ENCODE measurements around the gene CWF19L2.
"Not testable (repeated sequence)": the region's sequence is repeated elsewhere in the genome, so short reads cannot be mapped to it uniquely, and the experiment has no call there.

Gene CWF19L2

DNA sequence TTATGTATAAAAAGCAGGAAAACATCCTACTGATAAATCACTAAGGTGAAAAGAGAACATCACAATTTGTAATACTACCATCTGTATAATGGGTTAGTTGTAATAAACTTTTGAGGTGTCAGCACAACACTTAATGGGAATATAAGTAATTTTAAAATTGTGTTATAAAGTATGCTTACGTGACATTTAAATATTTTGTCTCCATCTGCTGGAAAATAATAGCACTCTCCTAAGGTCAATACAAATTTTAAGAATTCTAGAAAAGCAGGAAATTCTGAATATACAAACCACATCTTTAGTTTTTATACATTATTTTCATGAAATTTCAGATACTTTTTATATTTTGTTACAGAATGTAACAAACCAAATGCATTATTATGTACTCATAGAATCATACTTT lies 19.5 kb downstream of the CWF19L2 start:
- DNase-seq (ENCODE audit: low spot score): no peak

DNA sequence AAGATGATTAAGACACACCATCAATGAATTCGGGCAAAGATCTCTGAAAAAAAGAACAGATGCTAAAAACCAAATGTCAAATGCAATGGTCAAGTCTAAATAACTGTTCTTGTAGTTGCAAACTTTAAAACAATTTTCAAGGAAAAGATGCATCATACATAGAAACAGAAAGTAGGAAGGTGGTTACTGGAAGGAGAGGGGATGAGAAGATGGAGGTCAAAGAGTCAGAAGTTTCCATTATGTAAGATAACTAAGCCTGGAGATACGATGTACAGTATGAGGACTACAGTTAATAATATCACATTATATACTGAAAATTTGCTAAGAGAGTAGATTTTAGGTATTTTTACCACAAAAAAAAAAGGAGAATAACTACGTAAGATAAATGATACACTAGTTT lies 27.1 kb downstream of the CWF19L2 start:
- no peak for DNase-seq (ENCODE audit: low spot score)

DNA sequence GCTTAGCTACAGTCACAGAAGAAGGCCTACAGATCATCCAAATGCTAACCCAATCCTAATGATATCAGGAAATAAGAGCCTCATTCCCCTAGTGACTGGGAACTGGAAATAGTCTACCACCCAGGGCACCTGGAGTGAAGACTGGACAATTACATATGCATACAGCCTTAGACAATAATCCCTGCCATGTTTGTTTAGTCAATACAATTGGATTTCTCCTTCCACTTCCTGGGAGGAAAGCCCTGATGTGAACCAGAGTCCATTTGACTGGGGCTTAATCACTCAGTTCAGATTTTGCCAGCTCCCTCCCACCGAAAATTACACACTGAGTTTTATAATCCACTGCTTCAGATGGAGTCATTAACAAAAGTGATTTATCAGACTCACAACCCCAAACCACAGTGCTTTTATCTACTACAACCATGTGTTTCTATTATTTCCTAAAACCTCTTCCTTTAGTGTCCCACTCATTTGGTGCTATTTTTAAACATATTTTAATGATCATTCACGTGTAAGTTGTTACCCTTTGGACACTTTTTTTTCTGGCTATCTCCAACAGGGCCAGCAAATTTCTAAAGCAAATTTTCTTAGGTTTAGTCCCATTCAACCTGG lies 29.9 kb downstream of the CWF19L2 start:
- DNase-seq (ENCODE audit: low spot score): no peak

DNA sequence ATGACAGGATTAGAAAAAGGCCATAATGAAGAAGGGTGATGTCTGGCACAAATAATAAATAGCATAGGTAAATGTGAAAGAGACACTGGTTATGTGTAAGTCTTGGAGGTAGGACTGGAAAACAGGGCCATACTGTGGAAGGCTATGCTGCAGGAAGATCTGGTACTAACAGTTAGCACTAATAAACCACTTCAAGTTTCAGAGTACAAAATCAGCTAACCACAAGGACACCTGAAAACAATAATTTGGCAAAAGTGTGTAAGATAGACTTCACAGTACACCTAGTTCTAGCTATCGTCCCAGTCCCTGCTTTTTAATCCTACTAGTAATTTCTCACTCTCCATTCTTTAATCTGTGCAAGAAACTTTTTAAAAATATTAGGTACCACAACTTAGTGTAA lies 44.3 kb downstream of the CWF19L2 start:
- no peak for DNase-seq (ENCODE audit: low spot score)

DNA sequence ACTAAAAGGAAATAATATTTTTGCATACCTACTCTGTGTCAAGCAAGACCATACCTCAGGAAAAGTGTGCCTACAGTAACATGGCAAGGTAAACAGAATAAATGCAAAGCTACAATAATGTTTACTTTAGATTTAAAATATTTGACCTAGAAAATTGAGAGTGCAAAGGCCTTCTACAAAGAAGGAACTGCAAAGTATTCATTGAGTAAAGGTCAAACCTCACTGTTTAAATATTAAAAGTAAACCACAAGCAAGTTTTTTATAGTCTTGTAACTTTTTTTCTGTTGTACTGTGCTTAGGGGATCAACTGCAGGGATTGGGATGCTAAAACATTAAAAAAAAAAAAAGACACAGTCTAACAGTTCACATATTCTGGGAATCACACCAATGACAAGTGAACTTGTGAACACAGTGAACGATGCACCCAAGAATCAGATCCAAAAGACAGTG lies 48.8 kb downstream of the CWF19L2 start:
- no peak for DNase-seq (ENCODE audit: low spot score)

DNA sequence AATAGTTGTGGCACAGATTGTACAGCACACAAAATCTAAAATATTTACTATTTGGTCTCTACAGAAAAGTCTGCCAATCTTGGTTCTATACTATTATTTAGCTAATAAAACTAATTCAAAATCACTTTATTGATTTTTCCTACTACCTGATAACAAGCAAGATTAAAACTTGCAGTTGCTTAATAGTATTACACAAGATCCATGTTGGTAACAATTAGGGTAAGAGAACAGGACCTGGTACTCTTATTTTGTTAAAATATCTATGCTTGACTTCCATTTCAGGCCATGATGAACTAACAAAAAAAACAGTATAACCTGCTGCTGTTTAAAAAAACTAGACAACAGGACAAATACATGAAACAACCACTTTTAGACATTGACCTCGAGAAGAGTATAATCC lies 52.4 kb downstream of the CWF19L2 start:
- no peak for DNase-seq (ENCODE audit: low spot score)

DNA sequence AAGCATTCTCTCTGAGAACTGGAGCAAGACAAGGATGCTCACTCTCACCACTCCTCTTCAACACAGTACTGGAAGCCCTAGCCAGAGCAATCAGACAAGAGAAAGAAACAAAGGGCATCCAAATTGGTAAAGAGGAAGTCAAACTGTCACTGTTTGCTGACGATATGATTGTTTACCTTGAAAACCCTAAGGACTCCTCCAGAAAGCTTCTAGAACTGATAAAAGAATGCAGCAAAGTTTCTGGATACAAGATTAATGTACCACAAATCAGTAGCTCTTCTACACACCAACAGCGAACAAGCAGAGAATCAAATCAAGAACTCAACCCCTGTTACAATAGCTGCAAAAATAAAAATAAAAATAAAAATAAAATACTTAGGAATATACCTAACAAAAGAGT lies 56.5 kb downstream of the CWF19L2 start:
- not testable (repeated sequence) for DNase-seq (ENCODE audit: low spot score)

DNA sequence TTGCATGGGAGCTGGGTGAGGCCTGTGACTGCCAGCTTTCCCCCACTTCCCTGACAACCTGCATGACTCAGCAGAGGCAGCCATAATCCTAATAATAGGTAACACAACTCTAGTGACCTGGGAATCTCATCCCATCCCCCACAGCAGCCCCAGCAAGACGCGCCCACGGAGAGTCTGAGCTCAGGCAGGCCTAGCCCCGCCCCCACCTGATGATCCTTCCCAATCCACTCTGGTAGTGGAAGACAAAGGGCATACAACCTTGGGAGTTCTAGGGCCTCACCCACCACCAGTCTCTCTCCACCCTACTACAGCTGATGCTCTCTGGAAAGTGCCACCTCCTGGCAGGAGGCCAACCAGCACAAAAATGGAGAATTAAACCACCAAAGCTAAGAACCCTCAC lies 60.3 kb downstream of the CWF19L2 start:
- DNase-seq (ENCODE audit: low spot score): no peak

DNA sequence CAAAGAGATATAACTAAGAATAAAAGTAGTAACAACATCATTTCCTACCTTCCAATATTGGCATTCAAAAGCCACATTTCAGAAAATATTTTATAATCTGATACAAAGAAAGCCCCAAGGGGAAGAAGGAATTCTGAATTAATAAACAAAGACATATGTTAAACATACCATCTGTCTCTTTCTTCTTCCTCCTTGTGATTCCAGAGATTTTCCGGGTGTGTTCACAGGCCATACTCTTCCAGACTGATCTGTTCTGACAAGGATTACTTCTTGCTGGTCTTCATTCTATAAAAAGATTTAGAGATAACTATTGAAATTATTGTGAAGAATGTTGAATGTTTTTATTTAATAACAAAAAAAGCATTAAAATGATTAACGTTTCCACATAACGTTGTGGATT lies 65.0 kb downstream of the CWF19L2 start:
- no peak for DNase-seq (ENCODE audit: low spot score)

DNA sequence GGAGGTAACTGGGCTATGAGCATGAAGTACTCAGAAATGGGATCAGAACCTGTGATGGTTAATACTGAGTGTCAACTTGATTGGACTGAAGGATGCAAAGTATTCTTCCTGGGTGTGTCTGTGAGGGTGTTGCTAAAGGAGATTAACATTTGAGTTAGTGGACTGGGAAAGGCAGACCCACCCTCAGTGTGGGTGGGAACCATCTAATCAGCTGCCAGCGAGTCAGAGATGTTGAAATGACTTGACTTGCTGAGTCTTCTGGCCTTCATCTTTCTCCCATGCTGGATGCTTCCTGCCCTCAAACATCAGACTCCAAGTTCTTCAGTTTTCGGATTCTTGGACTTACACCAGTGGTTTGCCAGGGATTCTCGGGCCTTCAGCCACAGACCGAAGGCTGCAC lies 66.9 kb downstream of the CWF19L2 start:
- DNase-seq (ENCODE audit: low spot score): not testable (repeated sequence)

DNA sequence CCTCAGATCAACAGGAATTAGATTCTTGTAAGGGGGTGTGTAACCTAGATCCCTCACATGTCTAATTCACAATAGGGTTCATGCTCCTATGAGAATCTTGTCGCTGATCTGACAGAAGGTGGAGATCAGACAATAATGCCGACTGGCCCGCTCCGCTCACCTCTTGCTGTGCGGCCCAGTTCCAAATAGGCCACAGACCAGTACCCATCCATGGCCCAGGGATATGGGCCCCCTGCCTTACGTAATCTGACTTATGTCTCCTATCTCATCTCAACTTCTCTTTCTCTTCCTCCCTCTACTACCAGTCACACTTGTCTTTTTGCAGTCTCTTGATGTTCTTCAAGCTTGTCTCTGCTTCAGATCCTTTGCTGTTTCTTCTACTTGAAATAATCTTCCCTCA lies 70.0 kb downstream of the CWF19L2 start:
- no peak for DNase-seq (ENCODE audit: low spot score)

DNA sequence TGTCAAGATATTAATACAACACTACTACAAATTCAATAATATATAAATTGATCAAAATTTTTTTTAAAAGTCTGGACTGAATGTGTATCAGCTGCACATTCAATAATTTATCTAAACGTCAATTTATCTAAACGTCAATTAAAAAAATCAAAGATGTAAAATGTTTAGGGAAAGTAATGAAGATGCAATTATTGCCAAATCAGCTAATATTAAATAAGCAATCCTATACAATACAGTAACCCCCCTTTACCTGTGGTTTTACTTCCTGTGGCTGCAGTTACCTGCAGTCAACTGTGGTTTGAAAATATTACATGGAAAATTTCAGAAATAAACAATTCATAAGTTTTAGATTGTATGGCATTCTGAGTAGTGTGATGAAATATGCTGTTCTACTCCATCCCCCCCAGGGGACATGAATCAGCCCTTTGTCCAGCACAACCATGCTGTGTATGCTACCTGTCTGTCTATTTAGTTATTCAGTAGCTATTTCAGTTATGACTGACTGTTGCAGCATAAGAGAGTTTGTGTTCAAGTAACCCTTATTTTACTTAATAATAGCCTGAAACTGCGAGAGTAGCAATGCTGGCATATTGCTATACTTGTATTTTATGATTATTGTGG lies 72.2 kb downstream of the CWF19L2 start:
- no peak for DNase-seq (ENCODE audit: low spot score)

DNA sequence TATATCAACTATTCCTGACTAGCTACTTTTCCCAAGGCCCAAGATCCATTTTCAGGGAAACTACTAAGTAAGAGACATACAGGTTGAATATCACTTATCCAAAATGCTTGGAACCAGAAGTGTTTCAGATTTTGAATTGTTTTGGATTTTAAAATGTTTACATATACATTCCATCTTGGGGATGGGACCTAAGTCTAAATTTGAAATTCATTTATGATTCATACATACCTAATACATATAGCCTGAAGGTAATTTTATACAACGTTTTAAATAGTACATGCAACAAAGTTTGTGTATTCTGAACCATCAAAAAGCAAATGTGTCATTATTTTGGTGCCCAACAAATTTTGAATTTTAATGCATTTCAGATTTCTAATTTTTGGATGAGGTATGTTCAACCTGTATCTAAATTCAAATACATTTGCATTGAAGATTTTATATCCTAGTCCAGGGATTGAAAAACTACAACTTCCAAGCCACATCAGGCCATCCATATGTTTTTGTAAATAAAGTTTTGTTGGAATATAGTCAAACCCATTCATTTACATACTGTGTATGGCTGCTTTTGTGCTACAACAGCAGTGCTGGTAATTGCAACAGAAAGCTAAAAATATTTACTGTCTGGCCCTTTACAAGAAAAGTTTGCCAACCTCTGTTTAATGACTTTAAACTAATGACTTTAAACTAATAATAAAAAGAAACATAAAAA lies 73.3 kb downstream of the CWF19L2 start:
- DNase-seq (ENCODE audit: low spot score): no peak

DNA sequence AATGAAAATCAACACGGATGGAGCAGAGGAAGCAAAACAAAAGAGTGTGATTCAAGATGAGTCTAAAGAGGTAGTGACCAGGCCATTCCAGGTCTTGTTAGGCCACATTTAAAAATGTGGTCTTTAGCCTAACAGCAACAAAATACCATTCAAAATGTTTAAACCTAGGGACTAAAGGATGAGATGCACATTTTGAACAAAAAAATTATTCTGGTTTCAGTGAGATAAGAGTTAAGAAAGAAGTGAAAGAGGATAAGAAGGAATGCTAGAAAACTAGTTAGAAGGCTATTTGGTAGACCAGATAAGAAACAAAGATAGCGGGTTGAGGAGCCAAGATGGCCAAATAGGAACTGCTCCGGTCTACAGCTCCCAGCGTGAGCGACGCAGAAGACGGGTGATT lies 85.2 kb downstream of the CWF19L2 start:
- DNase-seq (ENCODE audit: low spot score): no peak

DNA sequence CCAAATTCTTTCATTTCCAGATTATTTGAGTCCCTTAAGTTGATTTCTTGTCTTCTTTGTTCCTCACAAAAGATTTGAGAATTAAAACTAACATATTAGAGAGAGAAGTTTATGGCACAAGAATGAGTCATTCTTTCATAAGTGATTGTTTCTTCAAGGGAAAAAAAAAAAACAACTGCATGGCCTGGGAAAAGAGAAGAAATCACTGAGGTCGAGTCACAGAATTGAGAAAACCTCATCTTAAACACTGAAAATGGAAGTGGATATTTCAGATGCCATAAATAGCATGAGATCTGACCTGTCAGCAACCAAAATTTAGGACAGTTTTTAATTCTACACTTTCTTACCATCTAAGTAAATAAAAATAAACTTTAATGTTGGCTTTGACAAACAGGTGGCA lies 87.2 kb downstream of the CWF19L2 start:
- no peak for DNase-seq (ENCODE audit: low spot score)

DNA sequence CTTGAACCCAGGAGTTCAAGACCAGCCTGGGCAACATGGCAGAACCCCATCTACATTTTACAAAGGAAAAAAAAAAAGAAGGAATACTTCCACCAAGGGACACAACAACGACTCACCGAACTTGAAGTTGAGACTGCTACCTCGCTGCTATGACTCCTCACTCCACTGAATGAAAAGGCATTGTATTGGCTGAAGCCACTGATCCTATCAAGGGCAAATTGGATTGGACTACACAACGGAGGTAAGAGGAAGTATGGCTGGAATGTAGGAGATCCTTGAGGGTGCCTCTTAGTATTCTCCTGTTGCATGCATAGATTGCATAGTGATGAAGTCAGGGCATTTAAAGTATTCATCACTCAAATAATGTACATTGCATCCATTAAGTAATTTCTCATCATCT lies 97.9 kb downstream of the CWF19L2 start:
- no peak for DNase-seq (ENCODE audit: low spot score)

DNA sequence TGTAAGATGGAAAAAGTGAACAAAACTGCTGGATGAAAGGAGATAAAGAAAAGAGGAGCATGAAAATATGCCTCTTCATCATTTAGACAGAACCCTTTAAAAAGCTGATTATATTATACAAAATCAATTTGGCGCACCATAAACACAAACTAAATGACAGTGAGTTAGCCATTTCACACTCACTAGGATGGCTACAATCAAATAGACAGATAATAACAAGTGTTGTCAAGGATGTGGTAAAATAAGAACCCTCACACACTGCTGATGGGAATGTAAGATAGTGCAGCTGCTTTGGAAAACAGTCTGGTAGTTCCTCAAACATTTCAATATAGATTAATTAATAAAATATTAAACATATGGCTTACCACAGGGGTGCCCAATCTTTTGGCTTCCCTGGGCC lies 99.7 kb downstream of the CWF19L2 start:
- no peak for DNase-seq (ENCODE audit: low spot score)

DNA sequence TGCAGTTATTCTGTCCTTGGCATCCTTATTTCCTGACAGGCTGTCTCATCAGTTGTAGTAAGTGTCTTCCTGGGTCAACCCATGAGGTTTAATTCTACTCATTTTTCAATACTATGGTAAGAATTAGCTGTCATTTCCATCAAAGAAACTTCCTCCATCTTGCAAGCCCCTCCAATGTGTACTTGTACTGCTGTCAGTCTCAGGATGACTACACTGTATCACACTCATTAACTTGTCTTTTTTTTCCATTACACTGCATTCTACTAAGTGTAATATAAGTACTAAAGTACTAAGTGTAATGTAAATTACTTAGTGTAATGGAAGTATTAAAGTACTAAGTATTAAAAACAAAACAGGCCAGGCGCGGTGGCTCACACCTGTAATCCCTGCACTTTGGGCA lies 102.8 kb downstream of the CWF19L2 start:
- no peak for DNase-seq (ENCODE audit: low spot score)

DNA sequence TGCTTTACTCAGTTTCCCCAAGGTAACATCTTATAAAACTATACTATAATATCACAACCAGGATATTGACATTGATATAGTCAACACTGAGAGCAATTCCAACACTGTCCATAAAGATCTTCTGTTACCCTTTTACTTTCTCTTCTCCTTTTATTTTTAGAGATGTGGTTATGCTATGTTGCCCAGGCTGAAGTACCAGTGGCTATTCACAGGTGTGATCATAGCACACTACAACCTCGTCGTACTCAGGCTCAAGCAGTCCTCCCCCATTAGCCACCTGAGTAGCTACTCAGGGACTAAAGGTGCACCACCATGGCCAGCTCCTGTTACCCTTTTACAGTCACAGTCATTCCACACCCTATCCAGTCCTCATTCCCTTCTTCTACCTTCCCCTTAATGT lies 119.7 kb downstream of the CWF19L2 start:
- DNase-seq (ENCODE audit: low spot score): no peak

DNA sequence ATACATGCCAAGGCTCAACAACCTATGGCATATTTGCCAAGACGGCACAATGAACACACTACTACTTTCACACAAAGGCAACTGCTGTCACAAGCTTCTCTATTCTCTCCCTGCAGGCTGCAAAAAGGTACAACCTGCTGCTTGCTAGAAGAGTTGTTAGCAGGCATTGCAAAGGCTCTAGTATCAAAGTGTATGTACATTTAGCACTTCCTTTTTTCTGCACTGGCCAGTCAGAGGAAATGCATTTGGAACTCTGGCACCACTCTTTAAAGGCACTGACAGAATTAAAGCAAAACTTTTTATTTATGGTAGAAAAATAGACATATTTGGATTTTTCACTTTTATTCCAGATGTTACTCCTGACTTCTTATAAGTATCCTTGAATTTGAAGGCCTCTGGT lies 125.9 kb downstream of the CWF19L2 start:
- no peak for DNase-seq (ENCODE audit: low spot score)

DNA sequence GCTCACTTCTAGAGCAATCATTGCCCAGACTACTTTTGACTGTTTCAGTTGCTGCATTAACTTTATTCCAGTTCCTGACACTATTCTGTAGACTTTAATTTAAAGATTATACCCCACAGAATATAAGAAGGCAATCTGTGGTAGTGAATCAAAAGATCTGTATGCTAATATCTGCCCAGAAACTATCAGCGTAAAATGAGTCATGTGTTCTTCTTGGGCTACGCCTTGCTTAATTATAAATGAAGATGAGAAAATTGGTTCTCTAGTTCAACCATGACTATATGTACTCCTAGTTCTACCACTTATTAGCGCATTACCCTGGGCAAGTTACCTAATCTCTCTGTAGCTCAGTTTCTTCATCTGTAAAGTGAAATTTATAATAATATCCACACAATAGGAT lies 128.5 kb downstream of the CWF19L2 start:
- DNase-seq (ENCODE audit: low spot score): no peak

DNA sequence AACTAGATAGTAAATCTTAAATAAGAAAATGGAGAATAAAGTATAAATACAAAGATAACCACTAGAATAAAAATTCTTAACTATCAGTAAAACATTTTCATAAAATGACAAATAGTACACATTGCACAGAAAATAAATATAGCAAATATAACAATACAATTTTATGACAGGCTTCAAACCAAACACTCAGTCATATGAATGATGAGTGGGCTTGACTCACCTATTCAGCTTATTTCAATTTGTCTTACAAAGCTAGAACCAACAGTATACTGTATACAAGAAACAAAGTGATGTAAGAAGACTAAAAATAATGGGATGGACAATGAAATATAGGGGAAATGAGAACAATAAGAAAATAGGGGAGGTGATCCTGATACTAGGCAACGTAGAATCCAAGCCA lies 141.2 kb downstream of the CWF19L2 start:
- peak; percentile 3 for DNase-seq (ENCODE audit: low spot score)

DNA sequence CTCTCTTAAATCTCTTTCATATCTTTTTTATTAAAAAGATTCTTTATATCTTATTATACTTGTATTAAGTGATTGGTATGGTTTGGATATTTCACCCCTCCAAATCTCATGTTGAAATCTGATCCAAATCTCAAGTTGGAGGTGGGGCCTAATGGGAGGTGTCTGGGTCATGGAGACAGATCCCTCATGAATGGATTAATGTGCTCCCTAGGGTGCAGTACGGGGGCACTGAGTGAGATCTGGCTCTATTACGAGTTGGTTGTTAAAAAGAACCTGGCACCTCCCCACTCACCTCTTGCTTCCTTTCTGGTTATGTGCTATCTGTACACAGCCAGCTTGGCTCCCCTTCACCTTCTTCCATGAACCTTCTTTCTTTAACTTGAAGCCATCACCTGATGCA lies 149.6 kb downstream of the CWF19L2 start:
- DNase-seq (ENCODE audit: low spot score): no peak

DNA sequence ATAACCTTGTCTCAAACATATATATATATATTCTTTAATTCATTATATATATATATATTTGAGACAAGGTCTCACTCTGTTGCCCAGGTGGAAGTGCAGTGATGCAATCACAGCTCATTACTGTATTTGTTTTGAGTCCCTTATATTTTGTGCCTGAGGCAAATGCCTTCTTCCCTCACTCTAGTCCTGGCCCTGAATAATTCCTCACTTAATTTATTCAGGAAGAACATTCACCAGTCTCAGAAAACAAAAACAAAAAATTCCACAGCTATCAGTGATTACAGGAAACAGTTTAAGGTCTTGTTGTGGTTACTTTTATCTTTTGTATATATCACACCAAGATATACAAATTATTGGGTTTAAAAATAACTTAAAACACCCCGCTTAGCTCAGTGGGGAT lies 155.7 kb downstream of the CWF19L2 start:
- no peak for DNase-seq (ENCODE audit: low spot score)
